HepG2 (cell line): ENCODE results near the gene GNRH2. TPM values are rescaled to one million over a fixed set of nuclear protein-coding genes. Genes with fewer than 3 reads are reported as not detected.
"Not testable (repeated sequence)": the region's sequence is repeated elsewhere in the genome, so short reads cannot be mapped to it uniquely, and the experiment has no call there.

Experiments
- ATAC-seq: fragments of 200-7000 bp; cut with Tn5 transposase; 3 replicates; pipeline ENCODE4 v1.9.1; 2020; ENCODE audit warnings: mild to moderate bottlenecking, moderate library complexity
- BruUV-seq: library from RNA; stranded (reverse); fragments of 400-500 nt; replicated peaks from 2 replicates; lab custom pipeline; 2021; lab: Mats Ljungman, UMichigan
- CTCF ChIA-PET: fragments of 300-600 bp; formaldehyde crosslinking; extraction: SDS; loops from one replicate; lab custom pipeline; 2021; ENCODE audit warnings: low total read pairs, inconsistent platforms, low intra/inter-chr PET ratio; lab: Yijun Ruan, JAX
- POLR2A ChIA-PET: fragments of 350-600 bp; sonication (Branson Sonifier 250); formaldehyde crosslinking; loops from one replicate; lab custom pipeline; 2020; ENCODE audit warnings: antibody characterized with exemption, inconsistent platforms; lab: Yijun Ruan, JAX
- DNase-seq: peaks from one replicate; pipeline ENCODE4 v3.0.0-alpha.2; 2015; ENCODE audit warnings: low spot score
- FAIRE-seq: peaks from 3 replicates; lab custom pipeline; 2011; peaks lifted over from hg19 to GRCh38; lab: Jason Lieb, UNC
- H2AFZ ChIP-seq: one replicate; pipeline ENCODE4 v1.6.1; 2011; ENCODE audit warnings: low read length, inconsistent platforms
- H3K27ac ChIP-seq: fragments of 300-600 bp; 3 replicates; pipeline ENCODE4 v1.8.0; 2011; ENCODE audit warnings: mixed run types, mild to moderate bottlenecking, mixed read lengths, low read length, inconsistent platforms; ENCODE audit not compliant: insufficient read depth; ENCODE audit errors: extremely low read length
- H3K27me3 ChIP-seq, 2 experiments: fragments of 200-600 bp in 1 of 2; 2 replicates in 1 of 2; 3 replicates in 1 of 2; pipeline versions ENCODE4 v1.6.0 to v1.8.0; 2011; ENCODE audit warnings: low read length in 2 of 2, mild to moderate bottlenecking in 2 of 2, moderate library complexity in 2 of 2, inconsistent platforms in 1 of 2; ENCODE audit not compliant: insufficient read depth in 2 of 2, control insufficient read depth in 1 of 2
- H3K36me3 ChIP-seq, 2 experiments: fragments of 200-600 bp in 1 of 2; replicated peaks in 1 of 2; 2 replicates in 1 of 2; 3 replicates in 1 of 2; pipeline versions ENCODE4 v1.5.1 to v1.8.0; 2011; ENCODE audit warnings: low read length in 2 of 2, inconsistent platforms in 1 of 2; ENCODE audit not compliant: insufficient read depth in 2 of 2, control insufficient read depth in 1 of 2
- H3K4me1 ChIP-seq: 2 replicates; pipeline ENCODE4 v1.5.1; 2012; ENCODE audit warnings: low read length, inconsistent platforms; ENCODE audit not compliant: insufficient read depth
- H3K4me2 ChIP-seq: 2 replicates; pipeline ENCODE4 v1.6.0; 2011; ENCODE audit warnings: low read depth, low read length, inconsistent platforms
- H3K4me3 ChIP-seq, 3 experiments: fragments of 200-600 bp in 1 of 3; sonication (generic), shearing (Covaris generic) in 1 of 3; replicated peaks in 1 of 3; 2 replicates each; pipeline ENCODE4 v1.5.1; 2011 to 2016; ENCODE audit warnings: low read length in 3 of 3, inconsistent platforms in 2 of 3, low read depth in 2 of 3, mild to moderate bottlenecking in 2 of 3, control low read depth in 1 of 3, mixed read lengths in 1 of 3; ENCODE audit not compliant: insufficient read depth in 1 of 3
- H3K79me2 ChIP-seq: one replicate; pipeline ENCODE4 v1.6.1; 2011; ENCODE audit warnings: low read length, inconsistent platforms; ENCODE audit not compliant: insufficient read depth
- H3K9ac ChIP-seq: 2 replicates; pipeline ENCODE4 v1.6.0; 2011; ENCODE audit warnings: mild to moderate bottlenecking, low read depth, low read length, inconsistent platforms; ENCODE audit not compliant: insufficient read depth
- H3K9me3 ChIP-seq: 2 replicates; pipeline ENCODE4 v1.5.1; 2012; ENCODE audit warnings: mild to moderate bottlenecking, low read length
- H4K20me1 ChIP-seq: 2 replicates; pipeline ENCODE4 v1.6.0; 2011; ENCODE audit warnings: inconsistent platforms, mild to moderate bottlenecking, low read length, moderate library complexity; ENCODE audit not compliant: insufficient read depth
- ATF7 ChIP-seq, 2 experiments: fragments of 450-650 bp in 1 of 2; sonication (generic) in 1 of 2; formaldehyde crosslinking in 1 of 2; IDR thresholded peaks; 2 replicates each; pipeline versions ENCODE4 v1.4.0 to v1.6.1; 2016 to 2020; ENCODE audit warnings: antibody characterized with exemption in 1 of 2, mild to moderate bottlenecking in 1 of 2, missing genetic modification reagents in 1 of 2
- CEBPB ChIP-seq: IDR thresholded peaks from 2 replicates; pipeline ENCODE4 v1.6.1; 2011; ENCODE audit warnings: low read depth, low read length, improper control_type of control experiment, borderline replicate concordance
- CEBPG ChIP-seq: IDR thresholded peaks from 2 replicates; pipeline ENCODE4 v1.6.1; 2016
- GZF1 ChIP-seq: sonication (generic); formaldehyde crosslinking; IDR thresholded peaks from 2 replicates; pipeline ENCODE4 v1.5.1; 2020; ENCODE audit warnings: mild to moderate bottlenecking, missing genetic modification reagents
- HOXA5 ChIP-seq: sonication (generic); formaldehyde crosslinking; IDR thresholded peaks from 2 replicates; pipeline ENCODE4 v1.4.0; 2020; ENCODE audit warnings: missing genetic modification reagents
- RARA ChIP-seq: IDR thresholded peaks from 2 replicates; pipeline ENCODE4 v1.6.1; 2016; ENCODE audit warnings: missing genetic modification reagents, missing compliant biosample characterization
- RXRB ChIP-seq: IDR thresholded peaks from 2 replicates; pipeline ENCODE4 v1.6.1; 2016; ENCODE audit warnings: borderline replicate concordance, missing genetic modification reagents, missing compliant biosample characterization
- ZMYM3 ChIP-seq: sonication (generic); formaldehyde crosslinking; IDR thresholded peaks from 2 replicates; pipeline ENCODE4 v1.5.1; 2020; ENCODE audit warnings: mild to moderate bottlenecking, missing genetic modification reagents
- ZNF292 ChIP-seq: sonication (generic); formaldehyde crosslinking; IDR thresholded peaks from 2 replicates; pipeline ENCODE4 v1.8.1; 2022; ENCODE audit warnings: mild to moderate bottlenecking, low read depth, missing genetic modification reagents, borderline replicate concordance
- ZNF362 ChIP-seq: sonication (generic); formaldehyde crosslinking; IDR thresholded peaks from 2 replicates; pipeline ENCODE4 v1.4.0; 2020; ENCODE audit warnings: missing genetic modification reagents, mild to moderate bottlenecking, borderline replicate concordance
- ZNF460 ChIP-seq: sonication (generic); formaldehyde crosslinking; IDR thresholded peaks from 2 replicates; pipeline ENCODE4 v1.5.1; 2020; ENCODE audit warnings: missing genetic modification reagents, mild to moderate bottlenecking, borderline replicate concordance
- ZNF605 ChIP-seq: sonication (generic); formaldehyde crosslinking; IDR thresholded peaks from 2 replicates; pipeline ENCODE4 v1.8.0; 2022; ENCODE audit warnings: mild to moderate bottlenecking, missing genetic modification reagents
- ZNF891 ChIP-seq: sonication (generic); formaldehyde crosslinking; IDR thresholded peaks from 2 replicates; pipeline ENCODE4 v1.5.0; 2020; ENCODE audit warnings: mild to moderate bottlenecking, missing genetic modification reagents
- WGBS: methylation state at CpG from one replicate; pipeline ENCODE4 v1.1.6; 2017; ENCODE audit warnings: low lambda C conversion rate; 5-methylcytosine and 5-hydroxymethylcytosine counted together
- in situ Hi-C: cut with HindIII; loops from 2 replicates; pipeline ENCODE4 v1.10.0; 2017; ENCODE audit warnings: low pct_unique_long_range_greater_than_20kb; ENCODE audit not compliant: extremely low pct_ligation_motif_present
- intact Hi-C: fragments of 100-400 bp; cut with micrococcal nuclease; formaldehyde crosslinking; loops from one replicate; pipeline ENCODE4 v1.10.0; 2022; ENCODE audit not compliant: unreplicated experiment
- polyA plus RNA-seq, 8 experiments: library from polyadenylated mRNA; depleted of rRNA in 3 of 8; stranded (reverse) in 7 of 8; unstranded in 1 of 8; fragments of >200 nt; fragmentation: Illumina TruSeq in 4 of 8; extraction: Trizol in 4 of 8; gene quantifications; 2 replicates each; pipeline versions ENCODE4 v1.2.1 to v1.2.3, GENCODE V29; 2011 to 2016; ENCODE audit warnings: low read depth in 4 of 8, missing spikeins in 1 of 8, mixed read lengths in 1 of 8; ENCODE audit not compliant: insufficient read depth in 1 of 8
- total RNA-seq, 5 experiments: library from RNA; depleted of rRNA; stranded (reverse); fragments of >200 nt; fragmentation: Illumina TruSeq; extraction: Trizol; gene quantifications; 2 replicates each; pipeline ENCODE4 v1.2.3, GENCODE V29; 2016; ENCODE audit warnings: low read depth in 1 of 5
- TF ChIP-seq, protein P1 (sequence below), 2 experiments: fragments of 450-650 bp in 1 of 2; sonication (generic) in 1 of 2; formaldehyde crosslinking; IDR thresholded peaks; 2 replicates each; pipeline versions ENCODE4 v1.5.0 to v1.8.0; 2020 to 2022; ENCODE audit warnings: mild to moderate bottlenecking in 1 of 2, missing genetic modification reagents in 1 of 2
- TF ChIP-seq, protein P2 (sequence below): sonication (generic); formaldehyde crosslinking; IDR thresholded peaks from 2 replicates; pipeline ENCODE4 v1.8.1; 2023; ENCODE audit warnings: mild to moderate bottlenecking, missing genetic modification reagents

Gene GNRH2
- total and polyA plus RNA-seq, 2 of the 13 experiments (the other 11 are each of a cell fraction or from before 2014, with no cell fraction given): 0.28 TPM; not detected in 1

DNA sequence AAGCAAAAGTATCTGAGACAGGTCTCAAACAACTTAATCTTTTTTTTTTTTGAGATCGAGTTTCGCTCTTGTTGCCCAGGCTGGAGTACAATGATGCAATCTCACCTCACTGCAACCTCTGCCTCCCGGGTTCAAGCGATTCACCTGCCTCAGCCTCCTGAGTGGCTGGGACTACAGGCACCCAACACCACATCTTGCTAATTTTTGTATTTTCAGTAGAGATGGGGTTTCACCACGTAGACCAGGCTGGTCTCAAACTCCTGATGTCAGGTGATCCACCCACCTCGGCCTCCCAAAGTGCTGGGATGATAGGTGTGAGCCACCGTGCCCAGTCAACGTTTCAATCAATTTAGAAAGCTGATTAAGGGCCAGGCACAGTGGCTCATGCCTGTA, 29.8 kb downstream of the GNRH2 start:
- WGBS: 15% methylated on average over 8 of the region's 8 CpGs
- intact Hi-C loops; FAIRE-seq; H3K27me3 ChIP-seq; POLR2A ChIA-PET; BruUV-seq; in situ Hi-C loops; H2AFZ ChIP-seq; ATAC-seq; H4K20me1 ChIP-seq; H3K79me2 ChIP-seq; H3K27ac ChIP-seq; H3K9me3 ChIP-seq; CTCF ChIA-PET; DNase-seq; H3K36me3 ChIP-seq; TF ChIP-seq ATF7 (CRISPR knock-in tag; IDR thresholded peaks at IDR 0.05): not testable (repeated sequence)
- peak overlapping the region in 2 of 3 experiments; percentile 7 to 41; a peak in 2 of 6 replicates for H3K4me3 ChIP-seq
- TF ChIP-seq ZNF605: peak; percentile 53; the same call in 1 of the 2 replicates
- TF ChIP-seq ZNF460 (CRISPR knock-in tag): peak; percentile 55; the same call in 1 of the 2 replicates
- TF ChIP-seq, protein P1, sequence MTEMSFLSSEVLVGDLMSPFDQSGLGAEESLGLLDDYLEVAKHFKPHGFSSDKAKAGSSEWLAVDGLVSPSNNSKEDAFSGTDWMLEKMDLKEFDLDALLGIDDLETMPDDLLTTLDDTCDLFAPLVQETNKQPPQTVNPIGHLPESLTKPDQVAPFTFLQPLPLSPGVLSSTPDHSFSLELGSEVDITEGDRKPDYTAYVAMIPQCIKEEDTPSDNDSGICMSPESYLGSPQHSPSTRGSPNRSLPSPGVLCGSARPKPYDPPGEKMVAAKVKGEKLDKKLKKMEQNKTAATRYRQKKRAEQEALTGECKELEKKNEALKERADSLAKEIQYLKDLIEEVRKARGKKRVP (CRISPR knock-in tag; IDR thresholded peaks at IDR 0.05): peak in 1 of 2 experiments; percentile 89; a peak in 2 of 4 replicates
- TF ChIP-seq ZNF891 (CRISPR knock-in tag): peak; percentile 64; the same call in 1 of the 2 replicates
- 0 out of 2 replicates have a peak, but pooled peaks have one; percentile 20 for TF ChIP-seq ZNF292
- peak; percentile 67; the same call in 1 of the 2 replicates for TF ChIP-seq CEBPB
- TF ChIP-seq ZNF362 (CRISPR knock-in tag): peak; percentile 47; the same call in 1 of the 2 replicates
- TF ChIP-seq, protein P2, sequence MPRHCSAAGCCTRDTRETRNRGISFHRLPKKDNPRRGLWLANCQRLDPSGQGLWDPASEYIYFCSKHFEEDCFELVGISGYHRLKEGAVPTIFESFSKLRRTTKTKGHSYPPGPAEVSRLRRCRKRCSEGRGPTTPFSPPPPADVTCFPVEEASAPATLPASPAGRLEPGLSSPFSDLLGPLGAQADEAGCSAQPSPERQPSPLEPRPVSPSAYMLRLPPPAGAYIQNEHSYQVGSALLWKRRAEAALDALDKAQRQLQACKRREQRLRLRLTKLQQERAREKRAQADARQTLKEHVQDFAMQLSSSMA (CRISPR knock-in tag): 0 out of 2 replicates have a peak, but pooled peaks have one; percentile 50
- TF ChIP-seq ZMYM3 (CRISPR knock-in tag): peak; percentile 54; the same call in 1 of the 2 replicates
- TF ChIP-seq ATF7 (IDR thresholded peaks at IDR 0.05): peak; percentile 63
- TF ChIP-seq RARA (CRISPR knock-in tag): 0 out of 2 replicates have a peak, but pooled peaks have one; percentile 9
- TF ChIP-seq CEBPG: peak; percentile 85
- 0 out of 2 replicates have a peak, but pooled peaks have one; percentile 10 for TF ChIP-seq HOXA5
- 0 out of 2 replicates have a peak, but pooled peaks have one; percentile 36 for TF ChIP-seq GZF1
- TF ChIP-seq RXRB (CRISPR knock-in tag): 0 out of 2 replicates have a peak, but pooled peaks have one; percentile 10
- peak overlapping the region; percentile 51 for H3K4me2 ChIP-seq
- peaks cover 71% of the 10 kb centered on the region for H3K4me1 ChIP-seq
- H3K9ac ChIP-seq: peak overlapping the region; percentile 27
